ENCODE data around the gene ALKBH3. TPM values are rescaled to one million over a fixed set of nuclear protein-coding genes. Genes with fewer than 3 reads are reported as not detected.

ALKBH3 gene
- total and polyA plus RNA-seq, 3 donors from 2014 or later: 39.9 to 45.8 (median 45.4) TPM

GRCh38 chr11:43959321-43959995 lies 78.8 kb downstream of the ALKBH3 start:
- 90 to 100% methylated on average over 4 to 6 of the region's 6 CpGs for WGBS, 2 donors
- Histone ChIP-seq H3K4me3 (no peak overlapping the region), H3K36me3 (ENCODE audit: low read depth, missing control alignments) (no peaks in the 10 kb centered on the region), H3K27ac (no peak overlapping the region), H3K4me1 (no peaks in the 10 kb centered on the region), H3K9me3 (no peaks in the 10 kb centered on the region), H3K27me3 (no peaks in the 10 kb centered on the region)
- intact Hi-C loops (cut with DNase I; ENCODE audit: low total_unique reads): no loop called here
- TF ChIP-seq POLR2A (IDR thresholded peaks at IDR 0.05) (no peak), CTCF (IDR thresholded peaks at IDR 0.05) (no peak)
- DNase-seq: no peak

- TF ChIP-seq POLR2A (IDR thresholded peaks at IDR 0.05) (no peak), CTCF (IDR thresholded peaks at IDR 0.05) (no peak)
- no peak overlapping the region for H3K27ac ChIP-seq
- H3K27me3 ChIP-seq: no peaks in the 10 kb centered on the region
- DNase-seq: no peak
- WGBS, 2 donors: 55 to 58% methylated on average over 13 of the region's 13 CpGs
- H3K36me3 ChIP-seq (ENCODE audit: low read depth, missing control alignments): no peaks in the 10 kb centered on the region
- no peaks in the 10 kb centered on the region for H3K4me1 ChIP-seq
- H3K9me3 ChIP-seq: no peaks in the 10 kb centered on the region
- no peak overlapping the region for H3K4me3 ChIP-seq
- intact Hi-C loops (cut with DNase I; ENCODE audit: low total_unique reads): no loop called here
Observed at GRCh38 chr11:43962383-43963278, 82.0 kb downstream of the ALKBH3 start.

GRCh38 chr11:43963279-43963620 lies 82.6 kb downstream of the ALKBH3 start:
- Histone ChIP-seq H3K9me3 (no peaks in the 10 kb centered on the region), H3K4me1 (no peaks in the 10 kb centered on the region), H3K27me3 (no peaks in the 10 kb centered on the region), H3K36me3 (ENCODE audit: low read depth, missing control alignments) (no peaks in the 10 kb centered on the region), H3K27ac (no peak overlapping the region), H3K4me3 (no peak overlapping the region)
- intact Hi-C loops (cut with DNase I; ENCODE audit: low total_unique reads): no loop called here
- DNase-seq: no peak
- WGBS, 2 donors: 82 to 100% methylated on average over 2 of the region's 2 CpGs
- no peak for TF ChIP-seq CTCF (IDR thresholded peaks at IDR 0.05)

- Histone ChIP-seq H3K27me3 (no peaks in the 10 kb centered on the region), H3K36me3 (ENCODE audit: low read depth, missing control alignments) (no peaks in the 10 kb centered on the region), H3K27ac (no peak overlapping the region), H3K9me3 (no peaks in the 10 kb centered on the region), H3K4me1 (peaks cover 9% of the 10 kb centered on the region), H3K4me3 (no peak overlapping the region)
- intact Hi-C loops (cut with DNase I; ENCODE audit: low total_unique reads): no loop called here
- WGBS, 2 donors: 81 to 93% methylated on average over 2 of the region's 2 CpGs
- no peak for DNase-seq
- TF ChIP-seq POLR2A (IDR thresholded peaks at IDR 0.05) (no peak), CTCF (IDR thresholded peaks at IDR 0.05) (no peak)
Observed at GRCh38 chr11:43967661-43968060, 87.0 kb downstream of the ALKBH3 start.

All from testis (tissue), 3 donors.